HepG2 (cell line): ENCODE measurements around the gene ATF6. TPM values are rescaled to one million over a fixed set of nuclear protein-coding genes. Genes with fewer than 3 reads are reported as not detected.

Experiments
- ATAC-seq: fragments of 200-7000 bp; cut with Tn5 transposase; 3 replicates; pipeline ENCODE4 v1.9.1; 2020; ENCODE audit warnings: mild to moderate bottlenecking, moderate library complexity
- BruUV-seq: library from RNA; stranded (reverse); fragments of 400-500 nt; replicated peaks from 2 replicates; lab custom pipeline; 2021; lab: Mats Ljungman, UMichigan
- CTCF ChIA-PET: fragments of 300-600 bp; formaldehyde crosslinking; extraction: SDS; loops from one replicate; lab custom pipeline; 2021; ENCODE audit warnings: low total read pairs, inconsistent platforms, low intra/inter-chr PET ratio; lab: Yijun Ruan, JAX
- POLR2A ChIA-PET: fragments of 350-600 bp; sonication (Branson Sonifier 250); formaldehyde crosslinking; loops from one replicate; lab custom pipeline; 2020; ENCODE audit warnings: antibody characterized with exemption, inconsistent platforms; lab: Yijun Ruan, JAX
- DNase-seq: peaks from one replicate; pipeline ENCODE4 v3.0.0-alpha.2; 2015; ENCODE audit warnings: low spot score
- FAIRE-seq: peaks from 3 replicates; lab custom pipeline; 2011; peaks lifted over from hg19 to GRCh38; lab: Jason Lieb, UNC
- H2AFZ ChIP-seq: one replicate; pipeline ENCODE4 v1.6.1; 2011; ENCODE audit warnings: low read length, inconsistent platforms
- H3K27ac ChIP-seq: fragments of 300-600 bp; 3 replicates; pipeline ENCODE4 v1.8.0; 2011; ENCODE audit warnings: mixed run types, mild to moderate bottlenecking, mixed read lengths, low read length, inconsistent platforms; ENCODE audit not compliant: insufficient read depth; ENCODE audit errors: extremely low read length
- H3K27me3 ChIP-seq, 2 experiments: fragments of 200-600 bp in 1 of 2; 2 replicates in 1 of 2; 3 replicates in 1 of 2; pipeline versions ENCODE4 v1.6.0 to v1.8.0; 2011; ENCODE audit warnings: low read length in 2 of 2, mild to moderate bottlenecking in 2 of 2, moderate library complexity in 2 of 2, inconsistent platforms in 1 of 2; ENCODE audit not compliant: insufficient read depth in 2 of 2, control insufficient read depth in 1 of 2
- H3K36me3 ChIP-seq, 2 experiments: fragments of 200-600 bp in 1 of 2; replicated peaks in 1 of 2; 2 replicates in 1 of 2; 3 replicates in 1 of 2; pipeline versions ENCODE4 v1.5.1 to v1.8.0; 2011; ENCODE audit warnings: low read length in 2 of 2, inconsistent platforms in 1 of 2; ENCODE audit not compliant: insufficient read depth in 2 of 2, control insufficient read depth in 1 of 2
- H3K4me1 ChIP-seq: 2 replicates; pipeline ENCODE4 v1.5.1; 2012; ENCODE audit warnings: low read length, inconsistent platforms; ENCODE audit not compliant: insufficient read depth
- H3K4me2 ChIP-seq: 2 replicates; pipeline ENCODE4 v1.6.0; 2011; ENCODE audit warnings: low read depth, low read length, inconsistent platforms
- H3K4me3 ChIP-seq, 3 experiments: fragments of 200-600 bp in 1 of 3; sonication (generic), shearing (Covaris generic) in 1 of 3; replicated peaks in 1 of 3; 2 replicates each; pipeline ENCODE4 v1.5.1; 2011 to 2016; ENCODE audit warnings: low read length in 3 of 3, inconsistent platforms in 2 of 3, low read depth in 2 of 3, mild to moderate bottlenecking in 2 of 3, control low read depth in 1 of 3, mixed read lengths in 1 of 3; ENCODE audit not compliant: insufficient read depth in 1 of 3
- H3K79me2 ChIP-seq: one replicate; pipeline ENCODE4 v1.6.1; 2011; ENCODE audit warnings: low read length, inconsistent platforms; ENCODE audit not compliant: insufficient read depth
- H3K9ac ChIP-seq: 2 replicates; pipeline ENCODE4 v1.6.0; 2011; ENCODE audit warnings: mild to moderate bottlenecking, low read depth, low read length, inconsistent platforms; ENCODE audit not compliant: insufficient read depth
- H3K9me3 ChIP-seq: 2 replicates; pipeline ENCODE4 v1.5.1; 2012; ENCODE audit warnings: mild to moderate bottlenecking, low read length
- H4K20me1 ChIP-seq: 2 replicates; pipeline ENCODE4 v1.6.0; 2011; ENCODE audit warnings: inconsistent platforms, mild to moderate bottlenecking, low read length, moderate library complexity; ENCODE audit not compliant: insufficient read depth
- ATF7-NPFF ChIP-seq: sonication (generic); formaldehyde crosslinking; IDR thresholded peaks from 2 replicates; pipeline ENCODE4 v1.8.1; 2023; ENCODE audit warnings: mild to moderate bottlenecking, low read depth, missing genetic modification reagents, moderate library complexity
- NONO ChIP-seq, 2 experiments: fragments of 450-650 bp in 1 of 2; sonication (generic) in 1 of 2; formaldehyde crosslinking in 1 of 2; IDR thresholded peaks in 1 of 2; conservative IDR thresholded peaks in 1 of 2; 2 replicates each; pipeline versions ENCODE4 v1.6.1 to v1.8.0; 2017 to 2022; ENCODE audit warnings: mild to moderate bottlenecking in 1 of 2, missing genetic modification reagents in 1 of 2, moderate library complexity in 1 of 2
- RELA ChIP-seq: sonication (generic); formaldehyde crosslinking; IDR thresholded peaks from 2 replicates; pipeline ENCODE4 v1.4.0; 2020; ENCODE audit warnings: missing genetic modification reagents
- SP2 ChIP-seq: sonication (generic); formaldehyde crosslinking; IDR thresholded peaks from 2 replicates; pipeline ENCODE4 v1.5.1; 2020; ENCODE audit warnings: mild to moderate bottlenecking, missing genetic modification reagents
- U2AF1 ChIP-seq: fragments of 200-400 bp; formaldehyde crosslinking; optimal IDR thresholded peaks from 2 replicates; pipeline ENCODE3; 2017; ENCODE audit warnings: mild to moderate bottlenecking, low read depth, low read length
- ZNF496 ChIP-seq: sonication (generic); formaldehyde crosslinking; IDR thresholded peaks from 2 replicates; pipeline ENCODE4 v1.8.1; 2023; ENCODE audit warnings: mild to moderate bottlenecking, moderate library complexity, missing genetic modification reagents; ENCODE audit not compliant: insufficient replicate concordance
- ZNF761 ChIP-seq: sonication (generic); formaldehyde crosslinking; conservative IDR thresholded peaks from 2 replicates; pipeline ENCODE4 v1.4.0; 2020; ENCODE audit warnings: mild to moderate bottlenecking, missing genetic modification reagents
- ZNF788 ChIP-seq: sonication (generic); formaldehyde crosslinking; IDR thresholded peaks from 2 replicates; pipeline ENCODE4 v1.5.0; 2020; ENCODE audit warnings: mild to moderate bottlenecking, missing genetic modification reagents, borderline replicate concordance
- WGBS: methylation state at CpG from one replicate; pipeline ENCODE4 v1.1.6; 2017; ENCODE audit warnings: low lambda C conversion rate; 5-methylcytosine and 5-hydroxymethylcytosine counted together
- in situ Hi-C: cut with HindIII; loops from 2 replicates; pipeline ENCODE4 v1.10.0; 2017; ENCODE audit warnings: low pct_unique_long_range_greater_than_20kb; ENCODE audit not compliant: extremely low pct_ligation_motif_present
- intact Hi-C: fragments of 100-400 bp; cut with micrococcal nuclease; formaldehyde crosslinking; loops from one replicate; pipeline ENCODE4 v1.10.0; 2022; ENCODE audit not compliant: unreplicated experiment
- polyA plus RNA-seq, 8 experiments: library from polyadenylated mRNA; depleted of rRNA in 3 of 8; stranded (reverse) in 7 of 8; unstranded in 1 of 8; fragments of >200 nt; fragmentation: Illumina TruSeq in 4 of 8; extraction: Trizol in 4 of 8; gene quantifications; 2 replicates each; pipeline versions ENCODE4 v1.2.1 to v1.2.3, GENCODE V29; 2011 to 2016; ENCODE audit warnings: low read depth in 4 of 8, missing spikeins in 1 of 8, mixed read lengths in 1 of 8; ENCODE audit not compliant: insufficient read depth in 1 of 8
- total RNA-seq, 5 experiments: library from RNA; depleted of rRNA; stranded (reverse); fragments of >200 nt; fragmentation: Illumina TruSeq; extraction: Trizol; gene quantifications; 2 replicates each; pipeline ENCODE4 v1.2.3, GENCODE V29; 2016; ENCODE audit warnings: low read depth in 1 of 5
- TF ChIP-seq, protein P1 (sequence below): sonication (generic); formaldehyde crosslinking; IDR thresholded peaks from 2 replicates; pipeline ENCODE4 v1.5.1; 2020; ENCODE audit warnings: missing genetic modification reagents, mild to moderate bottlenecking, borderline replicate concordance

The ATF6 gene
- total and polyA plus RNA-seq, 2 of the 13 experiments (the other 11 are each of a cell fraction or from before 2014, with no cell fraction given) = 13.2 to 14.5 TPM

DNA sequence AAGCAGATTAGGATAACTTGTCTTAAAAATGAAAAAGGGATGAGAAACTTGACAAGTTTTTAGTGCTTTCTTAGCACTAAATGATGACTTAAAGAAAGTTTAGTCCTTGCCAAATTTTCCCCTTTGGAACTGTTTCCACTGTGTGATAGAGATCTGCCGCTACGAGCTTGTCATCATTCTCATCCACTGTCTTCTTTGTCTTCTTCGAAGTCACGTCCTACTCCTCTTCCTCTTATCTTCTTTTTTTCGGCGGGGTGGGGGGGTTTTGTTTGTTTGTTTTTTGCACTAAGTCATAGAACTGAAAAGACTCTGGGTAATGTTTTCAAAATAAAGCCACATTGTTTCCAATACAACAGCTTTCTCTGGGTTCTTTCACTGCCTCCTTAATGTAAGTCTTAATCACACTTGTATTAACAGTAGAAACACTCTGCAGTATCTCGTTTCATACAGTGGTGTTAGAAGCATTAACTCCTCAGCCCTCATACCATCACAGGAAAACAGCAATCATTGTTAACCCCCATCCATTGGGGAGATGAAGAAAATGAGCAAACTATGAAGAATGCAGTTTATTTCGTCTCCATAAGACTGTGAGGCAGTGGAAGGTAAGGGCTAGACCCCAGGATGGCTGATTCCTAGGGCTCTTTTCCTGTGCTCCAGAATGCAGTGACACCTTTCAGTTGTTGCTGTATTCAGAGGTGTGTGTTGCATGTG, 175.8 kb downstream of the ATF6 start:
- 94% methylated on average over 8 of the region's 8 CpGs for WGBS
- CTCF ChIA-PET = no interaction called here
- TF ChIP-seq ATF7-NPFF (CRISPR knock-in tag) (no peak), SP2 (no peak), U2AF1 (no peak), NONO (IDR thresholded peaks at IDR 0.05) (no peak), NONO (CRISPR knock-in tag; conservative IDR thresholded peaks at IDR 0.05) (no peak), ZNF761 (CRISPR knock-in tag) (no peak), ZNF788 (CRISPR knock-in tag) (no peak), ZNF496 (no peak), RELA (CRISPR knock-in tag) (no peak)
- TF ChIP-seq, protein P1, sequence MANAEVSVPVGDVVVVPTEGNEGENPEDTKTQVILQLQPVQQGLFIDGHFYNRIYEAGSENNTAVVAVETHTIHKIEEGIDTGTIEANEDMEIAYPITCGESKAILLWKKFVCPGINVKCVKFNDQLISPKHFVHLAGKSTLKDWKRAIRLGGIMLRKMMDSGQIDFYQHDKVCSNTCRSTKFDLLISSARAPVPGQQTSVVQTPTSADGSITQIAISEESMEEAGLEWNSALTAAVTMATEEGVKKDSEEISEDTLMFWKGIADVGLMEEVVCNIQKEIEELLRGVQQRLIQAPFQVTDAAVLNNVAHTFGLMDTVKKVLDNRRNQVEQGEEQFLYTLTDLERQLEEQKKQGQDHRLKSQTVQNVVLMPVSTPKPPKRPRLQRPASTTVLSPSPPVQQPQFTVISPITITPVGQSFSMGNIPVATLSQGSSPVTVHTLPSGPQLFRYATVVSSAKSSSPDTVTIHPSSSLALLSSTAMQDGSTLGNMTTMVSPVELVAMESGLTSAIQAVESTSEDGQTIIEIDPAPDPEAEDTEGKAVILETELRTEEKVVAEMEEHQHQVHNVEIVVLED (CRISPR knock-in tag) = no peak
- no peak overlapping the region for H3K27ac ChIP-seq
- H3K4me2 ChIP-seq = no peak overlapping the region
- FAIRE-seq (no peak), ATAC-seq (no peak), DNase-seq (no peak)
- no peak overlapping the region for H3K4me3 ChIP-seq
- intact Hi-C loops = loop anchor here (10.0 kb wide), 1 partner anchor 77 kb away; no protein-coding TSS in a partner anchor
- no peaks in the 10 kb centered on the region for H3K79me2 ChIP-seq
- H4K20me1 ChIP-seq = no peaks in the 10 kb centered on the region
- H3K36me3 ChIP-seq = peaks cover 5 to 6% of the 10 kb centered on the region in 2 experiments; a peak in 4 of 5 replicates
- in situ Hi-C loops = no loop called here
- peaks cover 11% of the 10 kb centered on the region for H3K4me1 ChIP-seq
- H3K9me3 ChIP-seq = no peaks in the 10 kb centered on the region
- no peaks in the 10 kb centered on the region for H3K27me3 ChIP-seq
- no peak overlapping the region for H2AFZ ChIP-seq
- no TSS peak for BruUV-seq
- POLR2A ChIA-PET = no interaction called here
- H3K9ac ChIP-seq = no peak overlapping the region
